Neural progenitor cell (in vitro differentiated cells): ENCODE data around the gene JAM2.

ENCODE experiments used
- CTCF ChIP-seq: fragments of 200-600 bp; sonication (generic); IDR thresholded peaks from 2 replicates; pipeline ENCODE4 v1.5.1; 2017; ENCODE audit warnings: antibody characterized with exemption, mild to moderate bottlenecking
- EZH2 ChIP-seq: fragments of 200-600 bp; sonication (generic); IDR thresholded peaks from 2 replicates; pipeline ENCODE4 v1.6.1; 2017; ENCODE audit warnings: antibody characterized with exemption, mild to moderate bottlenecking, moderate library complexity
- EZH2phosphoT487 ChIP-seq: fragments of 200-600 bp; sonication (generic); IDR thresholded peaks from 2 replicates; pipeline ENCODE4 v1.6.1; 2017; ENCODE audit warnings: antibody characterized with exemption

DNA sequence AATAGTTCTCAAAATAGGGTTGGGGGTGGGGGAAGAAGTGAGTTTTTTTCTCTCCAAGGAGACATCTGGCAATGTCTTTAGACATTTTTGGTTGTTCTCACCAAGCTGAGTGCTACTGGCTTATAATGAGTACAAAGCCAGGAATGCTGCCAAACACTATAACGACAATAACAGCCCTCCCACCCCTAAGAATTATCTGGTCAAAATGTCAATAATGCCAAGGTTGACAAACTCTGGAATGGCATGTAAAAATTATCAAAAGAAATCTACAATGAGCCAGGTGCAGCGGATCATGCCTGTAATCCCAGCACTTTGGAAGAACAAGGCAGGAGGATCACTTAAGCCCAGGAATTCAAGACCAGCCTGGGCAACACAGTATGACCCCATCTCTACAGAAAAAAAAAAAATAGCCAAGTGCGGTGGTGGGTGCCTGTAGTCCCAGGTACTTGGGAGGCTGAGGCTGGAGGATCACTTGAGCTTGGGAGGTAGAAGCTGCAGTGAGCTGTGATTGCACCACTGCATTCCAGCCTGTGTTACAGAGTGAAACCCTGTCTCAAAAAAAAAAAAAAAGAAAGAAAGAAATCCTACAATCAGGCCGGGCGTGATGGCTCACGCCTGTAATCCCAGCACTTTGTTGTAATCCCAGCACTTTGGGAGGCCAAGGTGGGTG lies 93.2 kb downstream of the JAM2 start:
- TF ChIP-seq CTCF = no peak
- TF ChIP-seq EZH2 = no peak
- TF ChIP-seq EZH2phosphoT487 = no peak
